HAP-1 (cell line): Measurements from ENCODE around the gene PLET1.

ENCODE experiments used
- DNase-seq, 2 experiments: peaks; one replicate each; pipeline ENCODE4 v3.0.0-alpha.2; 2016 to 2020; ENCODE audit warnings: low spot score in 2 of 2
- H3K27me3 ChIP-seq: fragments of 250-450 bp; sonication (Bioruptor Pico); 2 replicates; pipeline ENCODE4 v1.5.1; 2020; ENCODE audit warnings: low read depth, mild to moderate bottlenecking, moderate library complexity
- H3K36me3 ChIP-seq: fragments of 250-450 bp; sonication (Bioruptor Pico); replicated peaks from 2 replicates; pipeline ENCODE4 v1.5.1; 2020; ENCODE audit warnings: mild to moderate bottlenecking
- H3K4me1 ChIP-seq: fragments of 250-450 bp; sonication (Bioruptor Pico); 2 replicates; pipeline ENCODE4 v1.5.1; 2020; ENCODE audit warnings: mild to moderate bottlenecking
- H3K4me3 ChIP-seq: fragments of 250-450 bp; sonication (Bioruptor Pico); 2 replicates; pipeline ENCODE4 v1.5.1; 2020; ENCODE audit warnings: mild to moderate bottlenecking, moderate library complexity
- H3K9me3 ChIP-seq: fragments of 250-450 bp; sonication (Bioruptor Pico); 2 replicates; pipeline ENCODE4 v1.5.1; 2020; ENCODE audit warnings: mild to moderate bottlenecking, moderate library complexity
- in situ Hi-C: fragments of 300-500 bp; cut with MboI; formaldehyde crosslinking; loops from 3 replicates; pipeline ENCODE4 v1.14.3; 2020; ENCODE audit warnings: low sequenced_read_pairs, inconsistent platforms, mixed read lengths

Gene PLET1

DNA sequence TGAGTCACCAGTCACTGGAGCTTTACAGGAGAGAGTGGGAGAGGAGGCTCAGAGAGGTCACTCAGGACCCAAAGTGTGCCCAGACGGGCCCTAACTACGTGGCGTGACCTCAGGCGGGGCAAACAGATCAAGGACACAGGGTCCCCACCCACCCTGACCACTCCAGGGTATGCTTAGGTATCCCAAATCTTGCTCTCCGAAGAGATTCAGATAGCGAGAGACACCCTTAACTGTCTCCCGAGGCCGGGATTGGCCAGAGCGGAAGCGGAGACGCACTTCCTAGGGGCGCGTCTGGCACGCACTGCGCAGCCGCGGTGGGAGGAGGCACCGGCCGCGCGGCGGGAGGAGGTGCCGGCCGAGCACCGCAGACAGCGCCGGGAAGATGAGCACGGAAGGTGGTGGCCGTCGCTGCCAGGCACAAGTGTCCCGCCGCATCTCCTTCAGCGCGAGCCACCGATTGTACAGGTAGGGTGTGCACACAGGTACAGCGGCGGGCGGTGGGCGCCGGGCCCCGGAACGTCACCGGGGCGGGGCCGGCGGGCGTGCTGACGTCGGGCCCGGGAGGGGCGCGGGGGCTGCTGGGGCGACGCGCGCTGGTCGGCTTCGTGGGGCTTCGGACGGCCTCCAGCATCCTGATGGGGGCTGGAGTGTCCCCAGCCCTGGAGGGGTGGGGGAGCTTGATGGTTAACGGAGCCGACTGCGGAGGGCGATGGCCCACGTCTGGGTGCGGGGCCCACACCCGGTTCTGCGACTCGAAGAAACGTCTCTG is 34.4 kb downstream of the PLET1 start, which contains the start of gene PTS:
Gene PTS, plus strand, starts transcription at position 367 of the 769 bp plus-strand sequence. Its CDS starts 16 bp downstream, at position 383.
- in situ Hi-C loops: loop anchor here (10.0 kb wide), 1 partner anchor 1059 kb away; no protein-coding TSS in a partner anchor
- H3K27me3 ChIP-seq: no peaks in the 10 kb centered on the region; the same call in 1 of the 2 replicates
- no peaks in the 10 kb centered on the region for H3K9me3 ChIP-seq
- H3K4me3 ChIP-seq: peak within 1 kb of the TSS; percentile 68
- peak; percentile 81 to 85 for DNase-seq
- peaks cover 8% of the 10 kb centered on the region; the same call in 1 of the 2 replicates for H3K4me1 ChIP-seq
- H3K36me3 ChIP-seq: peaks cover 4% of the 10 kb centered on the region

DNA sequence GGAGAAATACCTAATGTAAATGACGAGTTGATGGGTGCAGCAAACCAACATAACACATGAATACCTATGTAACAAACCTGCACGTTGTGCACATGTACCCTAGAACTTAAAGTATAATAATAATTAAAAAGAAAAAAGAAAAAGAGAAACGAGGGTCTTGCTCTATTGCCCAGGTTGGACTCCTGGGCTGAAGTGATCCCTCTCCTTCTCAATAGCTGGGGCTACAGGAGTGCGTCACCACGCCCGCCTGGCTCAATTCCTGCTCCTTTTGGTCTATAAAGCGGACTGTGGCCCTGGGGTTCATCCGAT is 35.0 kb downstream of the PLET1 start:
- Histone ChIP-seq H3K4me3 (peak overlapping the region; percentile 68), H3K27me3 (no peaks in the 10 kb centered on the region; the same call in 1 of the 2 replicates), H3K36me3 (peaks cover 4% of the 10 kb centered on the region), H3K9me3 (no peaks in the 10 kb centered on the region), H3K4me1 (peaks cover 8% of the 10 kb centered on the region; the same call in 1 of the 2 replicates)
- in situ Hi-C loops: loop anchor here (10.0 kb wide), 1 partner anchor 1059 kb away; no protein-coding TSS in a partner anchor
- no peak for DNase-seq

DNA sequence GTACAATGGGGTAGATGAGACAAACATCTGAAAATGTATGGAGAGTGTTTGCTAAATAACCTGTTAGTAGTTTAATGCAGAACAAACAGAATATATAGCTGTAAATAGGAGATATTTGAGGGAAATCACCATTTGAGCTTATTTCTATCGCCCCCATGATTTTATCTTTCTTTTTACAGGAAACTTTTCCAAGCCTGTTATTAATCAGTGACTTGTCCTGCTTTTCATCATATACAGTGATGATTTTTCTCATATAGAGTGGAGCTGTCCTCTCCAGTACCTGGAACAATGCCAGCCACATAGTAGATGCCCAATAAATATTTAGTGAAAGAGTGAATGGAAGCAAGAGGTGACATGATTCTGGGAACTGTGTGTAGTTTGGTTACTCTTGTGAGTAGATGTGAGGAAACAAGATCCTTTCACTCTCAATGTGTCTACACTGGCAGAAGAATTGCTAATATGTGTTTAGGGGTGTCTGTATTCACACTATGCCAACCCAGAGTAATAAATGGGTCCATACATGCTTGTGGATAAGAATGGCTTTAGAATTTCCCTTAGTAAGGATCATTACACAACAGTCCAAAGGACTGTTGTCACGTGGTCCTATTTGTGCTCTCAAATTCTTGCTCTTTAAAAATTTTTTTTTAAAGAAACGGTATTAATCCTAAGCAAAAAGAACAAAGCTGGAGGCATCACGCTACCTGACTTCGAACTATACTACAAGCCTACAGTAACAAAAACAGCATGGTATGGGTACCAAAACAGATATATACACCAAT is 36.7 kb downstream of the PLET1 start:
- Histone ChIP-seq H3K4me3 (no peak overlapping the region), H3K4me1 (peaks cover 8% of the 10 kb centered on the region; the same call in 1 of the 2 replicates), H3K27me3 (no peaks in the 10 kb centered on the region; the same call in 1 of the 2 replicates), H3K36me3 (no peaks in the 10 kb centered on the region; the same call in 1 of the 2 replicates), H3K9me3 (no peaks in the 10 kb centered on the region)
- no peak for DNase-seq
- in situ Hi-C loops: loop anchor here (5.0 to 10.0 kb wide), 2 partner anchors 58 to 1061 kb away; no protein-coding TSS in a partner anchor

DNA sequence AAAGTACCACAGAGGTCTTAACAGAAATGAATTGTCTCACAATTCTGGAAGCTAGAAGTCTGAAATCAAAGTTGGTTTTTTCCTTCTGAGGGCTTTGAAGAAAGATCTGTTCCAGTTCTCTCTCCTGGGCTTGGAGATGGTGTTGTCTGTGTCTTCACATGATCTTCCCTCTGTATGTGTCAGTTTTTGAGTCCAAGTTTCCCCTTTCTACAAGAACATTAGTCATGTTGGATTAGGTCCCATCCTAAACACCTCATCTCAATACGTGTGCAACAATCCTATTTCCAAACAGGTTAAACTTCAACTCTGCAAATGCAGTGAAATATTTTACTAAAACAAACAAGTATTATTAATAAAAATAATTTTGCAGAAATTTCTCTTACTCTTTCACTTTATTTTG is 37.5 kb downstream of the PLET1 start:
- no peak overlapping the region for H3K4me3 ChIP-seq
- no peaks in the 10 kb centered on the region for H3K36me3 ChIP-seq
- H3K27me3 ChIP-seq: no peaks in the 10 kb centered on the region; the same call in 1 of the 2 replicates
- H3K4me1 ChIP-seq: peaks cover 6% of the 10 kb centered on the region; the same call in 1 of the 2 replicates
- in situ Hi-C loops: loop anchor here (5.0 to 10.0 kb wide), 2 partner anchors 59 to 1062 kb away; no protein-coding TSS in a partner anchor
- H3K9me3 ChIP-seq: no peaks in the 10 kb centered on the region
- DNase-seq: no peak

DNA sequence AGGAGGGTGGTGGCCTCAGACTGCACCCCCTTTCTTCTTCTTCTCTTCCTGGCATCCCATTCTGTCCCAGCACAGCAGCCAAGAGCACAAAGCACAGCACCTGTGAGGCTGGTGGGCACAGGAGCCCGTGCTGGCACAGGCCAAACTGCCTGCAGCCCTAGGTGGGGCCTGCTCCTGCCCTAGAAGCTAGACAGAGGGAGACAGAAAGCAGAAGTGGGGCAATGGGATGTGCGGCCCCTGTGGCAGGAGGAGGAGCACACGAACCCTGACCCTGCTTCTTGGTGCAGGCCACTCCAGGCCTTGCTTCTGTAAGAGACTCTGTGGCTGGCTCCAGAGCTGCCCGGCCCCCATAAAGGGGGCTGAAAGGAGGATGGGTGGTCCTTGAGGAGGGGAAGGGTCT is 38.4 kb downstream of the PLET1 start:
- Histone ChIP-seq H3K4me1 (peaks cover 4% of the 10 kb centered on the region; the same call in 1 of the 2 replicates), H3K9me3 (no peaks in the 10 kb centered on the region), H3K4me3 (no peak overlapping the region), H3K27me3 (no peaks in the 10 kb centered on the region; the same call in 1 of the 2 replicates), H3K36me3 (no peaks in the 10 kb centered on the region)
- in situ Hi-C loops: loop anchor here (5.0 to 10.0 kb wide), 2 partner anchors 60 to 1062 kb away; no protein-coding TSS in a partner anchor
- no peak for DNase-seq

DNA sequence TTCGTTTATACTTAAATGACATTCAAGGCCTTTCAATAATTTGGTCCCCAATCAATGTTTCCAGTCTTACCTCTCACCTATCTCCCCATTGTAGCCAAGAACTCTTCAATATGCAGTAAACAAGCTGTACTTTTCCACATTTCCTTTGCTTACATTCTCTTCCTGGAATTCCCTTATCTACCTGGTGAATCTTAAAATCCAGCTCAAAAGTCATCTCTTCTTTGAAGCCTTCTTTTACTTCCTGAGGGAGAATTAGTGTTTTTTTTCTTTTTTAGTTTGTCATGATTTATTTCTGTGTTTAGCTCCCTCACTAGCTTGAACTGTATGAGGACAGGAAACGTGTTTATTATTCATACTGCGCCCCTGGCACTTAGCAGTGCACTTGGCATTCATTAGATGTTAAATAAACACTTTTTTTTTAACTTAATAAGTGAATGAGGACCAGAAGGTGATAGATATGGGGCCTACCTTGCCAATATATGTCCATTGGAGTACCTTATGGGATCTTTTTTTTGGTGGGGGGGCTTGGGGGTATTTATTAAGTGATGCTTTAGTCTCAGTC is 39.3 kb downstream of the PLET1 start:
- no peaks in the 10 kb centered on the region; the same call in 1 of the 2 replicates for H3K4me1 ChIP-seq
- no peaks in the 10 kb centered on the region for H3K9me3 ChIP-seq
- no peak overlapping the region for H3K4me3 ChIP-seq
- H3K27me3 ChIP-seq: no peaks in the 10 kb centered on the region; the same call in 1 of the 2 replicates
- H3K36me3 ChIP-seq: no peaks in the 10 kb centered on the region
- in situ Hi-C loops: loop anchor here (5.0 to 10.0 kb wide), 2 partner anchors 61 to 1063 kb away; no protein-coding TSS in a partner anchor
- DNase-seq: no peak

DNA sequence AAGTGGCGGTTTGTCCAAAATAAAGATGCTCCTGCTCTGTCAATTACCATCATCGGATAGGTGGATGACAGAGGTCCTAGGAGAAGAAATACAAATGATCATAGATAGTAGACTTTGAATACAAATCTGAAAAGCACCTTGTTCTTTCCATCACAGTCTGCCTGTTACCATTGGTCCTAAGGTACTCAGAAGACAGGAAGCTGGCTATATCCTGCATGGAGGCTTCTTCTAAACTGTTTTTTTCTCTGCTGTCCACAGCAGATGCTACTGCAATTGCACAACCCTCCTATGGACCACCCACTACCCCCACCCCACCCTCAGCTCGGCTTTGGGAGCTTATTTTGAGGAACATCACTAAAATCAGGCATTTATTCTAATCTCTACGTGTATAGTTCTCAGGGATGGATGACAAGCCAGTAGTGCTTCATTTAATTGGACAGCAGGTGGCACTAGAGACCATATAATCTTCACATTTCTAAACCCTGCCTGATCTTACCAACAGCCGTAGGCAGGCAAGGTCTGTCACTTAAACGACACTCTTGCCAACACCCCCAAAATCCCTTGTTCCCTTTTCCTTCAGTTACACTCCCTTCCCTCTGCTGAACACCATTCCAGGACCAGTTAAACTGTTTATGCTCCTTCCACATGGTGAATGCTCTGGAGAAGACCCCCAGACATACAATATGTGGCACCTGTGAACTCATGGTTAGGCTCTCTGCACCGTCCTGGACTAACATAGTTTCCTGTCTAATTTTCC is 41.0 kb downstream of the PLET1 start:
- Histone ChIP-seq H3K27me3 (no peaks in the 10 kb centered on the region; the same call in 1 of the 2 replicates), H3K4me1 (no peaks in the 10 kb centered on the region), H3K36me3 (no peaks in the 10 kb centered on the region), H3K9me3 (no peaks in the 10 kb centered on the region), H3K4me3 (no peak overlapping the region)
- in situ Hi-C loops: loop anchor here (5.0 to 10.0 kb wide), 2 partner anchors 63 to 1065 kb away; no protein-coding TSS in a partner anchor
- peak; percentile 48 to 56 for DNase-seq

DNA sequence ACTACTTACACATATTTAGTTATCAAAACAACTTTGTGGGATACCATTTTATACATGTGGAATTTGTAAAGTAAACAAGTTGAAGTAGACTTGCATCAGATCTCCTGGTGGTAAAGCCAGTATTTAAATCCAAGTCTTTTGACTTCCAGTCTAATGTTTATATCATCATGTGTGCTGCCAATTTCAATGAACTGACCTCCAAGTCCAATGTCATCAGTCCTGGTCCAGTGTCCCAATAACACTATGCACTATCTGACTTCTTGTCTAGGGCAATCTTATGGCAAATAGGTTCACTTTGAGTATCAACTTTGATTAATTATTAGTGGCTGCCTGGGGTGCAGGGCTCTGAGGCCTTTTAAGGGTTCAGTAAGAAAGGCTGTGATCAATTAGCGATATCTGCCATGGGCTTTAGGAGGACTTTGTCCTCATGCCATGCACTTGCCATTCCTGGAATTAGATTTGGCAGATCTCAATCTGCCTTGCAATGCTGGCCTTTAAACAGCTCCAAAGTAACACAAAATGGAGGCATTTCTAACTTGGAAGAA is 44.0 kb downstream of the PLET1 start:
- DNase-seq: no peak
- Histone ChIP-seq H3K36me3 (no peaks in the 10 kb centered on the region), H3K27me3 (no peaks in the 10 kb centered on the region), H3K4me3 (no peak overlapping the region), H3K9me3 (no peaks in the 10 kb centered on the region), H3K4me1 (no peaks in the 10 kb centered on the region)
- in situ Hi-C loops: no loop called here

DNA sequence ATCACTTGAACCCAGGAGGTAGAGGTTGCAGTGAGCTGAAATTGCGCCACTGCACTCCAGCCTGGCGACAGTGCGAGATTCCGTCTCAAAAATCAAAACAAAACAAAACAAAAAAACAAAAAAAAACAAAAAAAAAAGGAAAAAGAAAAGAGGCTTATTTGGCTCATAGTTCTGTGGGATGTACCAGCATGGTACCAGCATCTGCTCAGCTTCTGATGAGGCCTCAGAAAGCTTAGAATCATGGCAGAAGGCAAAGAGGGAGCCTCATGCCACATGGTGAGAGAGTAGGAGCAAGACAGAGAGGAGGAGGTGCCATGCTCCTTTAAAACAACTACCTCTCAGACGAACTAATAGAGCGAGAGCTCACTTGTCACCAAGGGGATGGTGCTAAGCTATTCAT is 45.0 kb downstream of the PLET1 start:
- Histone ChIP-seq H3K27me3 (0 out of 2 replicates have a peak, but pooled peaks cover 4% of the 10 kb centered on the region), H3K4me3 (no peak overlapping the region), H3K36me3 (no peaks in the 10 kb centered on the region), H3K4me1 (no peaks in the 10 kb centered on the region), H3K9me3 (no peaks in the 10 kb centered on the region)
- in situ Hi-C loops: no loop called here
- DNase-seq: no peak

DNA sequence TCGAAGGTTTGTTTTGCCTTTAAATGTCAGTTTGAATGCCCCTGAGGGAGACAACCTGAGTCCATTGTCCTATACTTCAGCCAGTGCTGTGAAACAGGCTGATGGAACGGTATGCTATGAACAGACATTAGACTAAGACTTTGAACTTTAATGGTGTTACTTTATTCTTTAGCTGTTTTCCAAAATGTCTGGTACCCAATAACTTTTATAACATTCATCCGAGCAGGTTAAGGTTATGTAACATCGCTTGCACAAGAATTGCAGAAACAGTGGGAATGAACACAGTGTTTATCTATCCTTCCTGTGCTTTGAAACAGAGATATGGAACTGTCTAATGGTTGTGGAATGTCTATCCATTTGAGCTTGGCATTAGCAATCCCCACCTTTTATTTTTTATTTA is 46.9 kb downstream of the PLET1 start:
- 0 out of 2 replicates have a peak, but pooled peaks cover 13% of the 10 kb centered on the region for H3K27me3 ChIP-seq
- H3K4me1 ChIP-seq: no peaks in the 10 kb centered on the region
- no peak overlapping the region for H3K4me3 ChIP-seq
- H3K9me3 ChIP-seq: no peaks in the 10 kb centered on the region
- no peak for DNase-seq
- in situ Hi-C loops: no loop called here
- H3K36me3 ChIP-seq: no peaks in the 10 kb centered on the region

DNA sequence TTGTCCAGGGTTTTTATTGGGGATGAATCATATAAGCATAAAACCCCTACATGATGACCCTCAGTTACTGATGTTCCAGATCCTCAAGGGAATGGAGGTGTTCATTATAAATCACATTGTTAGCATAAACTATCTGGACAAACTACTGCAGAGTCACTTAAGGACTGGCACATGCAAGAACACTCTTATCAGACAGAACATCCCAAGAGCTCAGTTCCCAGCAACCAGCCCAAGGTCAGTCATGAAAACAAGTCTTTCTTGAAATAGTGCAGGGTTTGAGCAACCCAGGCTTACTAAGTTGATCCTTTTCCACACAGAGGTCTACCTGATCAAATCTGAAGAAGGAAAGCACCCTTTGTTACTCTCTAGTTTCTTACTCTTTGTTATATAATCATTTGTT is 48.0 kb downstream of the PLET1 start:
- DNase-seq: no peak
- H3K36me3 ChIP-seq: no peaks in the 10 kb centered on the region
- H3K9me3 ChIP-seq: no peaks in the 10 kb centered on the region
- in situ Hi-C loops: no loop called here
- H3K27me3 ChIP-seq: peaks cover 13% of the 10 kb centered on the region; the same call in 1 of the 2 replicates
- H3K4me3 ChIP-seq: no peak overlapping the region
- no peaks in the 10 kb centered on the region for H3K4me1 ChIP-seq

DNA sequence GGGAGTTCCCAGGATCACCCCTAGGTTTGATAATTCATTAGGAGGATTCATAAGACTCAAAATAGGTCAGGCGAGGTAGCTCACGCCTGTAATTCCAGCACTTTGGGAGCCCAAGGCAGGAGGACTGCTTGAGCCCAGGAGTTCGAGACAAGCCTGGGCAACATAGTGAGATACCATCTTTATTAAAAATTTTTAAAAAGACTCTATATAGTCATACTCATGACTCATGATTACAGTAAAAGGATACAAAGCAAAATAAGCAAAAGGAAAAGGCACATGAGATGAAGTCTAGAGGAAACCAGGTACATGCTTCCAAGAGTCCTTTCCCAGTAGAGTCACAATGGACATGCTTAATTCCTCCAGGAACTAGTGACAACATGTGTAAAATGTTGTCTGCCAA is 48.4 kb downstream of the PLET1 start:
- Histone ChIP-seq H3K9me3 (no peaks in the 10 kb centered on the region; the same call in 1 of the 2 replicates), H3K4me3 (no peak overlapping the region), H3K4me1 (no peaks in the 10 kb centered on the region), H3K36me3 (no peaks in the 10 kb centered on the region), H3K27me3 (peaks cover 16% of the 10 kb centered on the region; the same call in 1 of the 2 replicates)
- DNase-seq: no peak
- in situ Hi-C loops: no loop called here
